B cell (primary cell): ENCODE results near the gene ALOXE3. TPM values are rescaled to one million over a fixed set of nuclear protein-coding genes. Genes with fewer than 3 reads are reported as not detected.

Experiments
- ATAC-seq: fragments of 200-7000 bp; cut with Tn5 transposase; one replicate; pipeline ENCODE4 v1.10.0; 2021; ENCODE audit warnings: low read depth, mild to moderate bottlenecking, moderate number of reproducible peaks, moderate library complexity
- CTCF ChIA-PET: fragments of 350-600 bp; sonication (Branson Sonifier 250); formaldehyde crosslinking; loops from one replicate; lab custom pipeline; 2021; ENCODE audit warnings: antibody characterized with exemption, inconsistent platforms; lab: Charles Lee
- POLR2A ChIA-PET: fragments of 350-600 bp; sonication (Branson Sonifier 250); formaldehyde crosslinking; loops from one replicate; lab custom pipeline; 2021; ENCODE audit warnings: antibody characterized with exemption; lab: Charles Lee
- DNase-seq: peaks from one replicate; pipeline ENCODE4 v3.0.0; 2013
- H2AFZ ChIP-seq: 2 replicates; pipeline ENCODE4 v1.6.1; 2012; ENCODE audit warnings: mild to moderate bottlenecking, low read depth, low read length; ENCODE audit not compliant: insufficient read depth, poor library complexity, severe bottlenecking
- H3K27ac ChIP-seq, 2 donors: 1 replicate in 1 of 2; 2 replicates in 1 of 2; pipeline ENCODE4 v1.5.1; 2012 to 2013; ENCODE audit warnings: low read length in 2 of 2, mild to moderate bottlenecking in 2 of 2, moderate library complexity in 1 of 2
- H3K27me3 ChIP-seq, 4 experiments: fragments of 200-600 bp in 1 of 4; sonication (generic) in 1 of 4; replicated peaks in 1 of 4; 1 replicate in 2 of 4; 2 replicates in 2 of 4; pipeline versions ENCODE4 v1.6.1 to v1.7.0; 2013 to 2016; ENCODE audit warnings: low read length in 3 of 4, mild to moderate bottlenecking in 2 of 4, mixed read lengths in 1 of 4, moderate library complexity in 1 of 4; ENCODE audit not compliant: insufficient read depth in 4 of 4, control insufficient read depth in 3 of 4; ENCODE audit errors: control extremely low read depth in 1 of 4
- H3K36me3 ChIP-seq, 2 experiments: replicated peaks in 1 of 2; 1 replicate in 1 of 2; 2 replicates in 1 of 2; pipeline versions ENCODE4 v1.6.1 to v1.7.1; 2013; ENCODE audit warnings: low read length in 1 of 2; ENCODE audit not compliant: insufficient read depth in 2 of 2, control insufficient read depth in 1 of 2; ENCODE audit errors: control extremely low read depth in 1 of 2, extremely low read depth in 1 of 2
- H3K4me1 ChIP-seq, 2 donors: fragments of 200-600 bp in 1 of 2; sonication (generic) in 1 of 2; 1 replicate in 1 of 2; 2 replicates in 1 of 2; pipeline versions ENCODE4 v1.5.1 to v1.6.1; 2013 to 2017; ENCODE audit warnings: low read length in 2 of 2; ENCODE audit not compliant: control insufficient read depth in 2 of 2, insufficient read depth in 2 of 2
- H3K4me2 ChIP-seq: replicated peaks from 2 replicates; pipeline ENCODE3; 2012; ENCODE audit warnings: mild to moderate bottlenecking, low read depth, low read length; ENCODE audit not compliant: poor library complexity, severe bottlenecking
- H3K4me3 ChIP-seq, 5 experiments: fragments of 200-600 bp in 1 of 5; sonication (generic) in 1 of 5; 1 replicate in 3 of 5; 2 replicates in 2 of 5; pipeline versions ENCODE4 v1.5.1 to v1.7.0; 2011 to 2016; ENCODE audit warnings: low read length in 4 of 5, mild to moderate bottlenecking in 4 of 5, low read depth in 2 of 5, control low read depth in 1 of 5, moderate library complexity in 1 of 5; ENCODE audit not compliant: insufficient read depth in 1 of 5; ENCODE audit errors: control extremely low read depth in 1 of 5, extremely low read depth in 1 of 5
- H3K79me2 ChIP-seq: fragments of 200-600 bp; sonication (generic); one replicate; pipeline ENCODE4 v1.6.0; 2016; ENCODE audit warnings: low read length; ENCODE audit not compliant: control insufficient read depth, insufficient read depth
- H3K9ac ChIP-seq: fragments of 200-600 bp; sonication (generic); 2 replicates; pipeline ENCODE4 v1.6.1; 2017; ENCODE audit warnings: mild to moderate bottlenecking, low read length, moderate library complexity
- H3K9me3 ChIP-seq, 3 donors: one replicate each; pipeline versions ENCODE4 v1.6.1 to v1.7.1; 2013; ENCODE audit warnings: low read length in 2 of 3; ENCODE audit not compliant: control insufficient read depth in 2 of 3, insufficient read depth in 1 of 3; ENCODE audit errors: control extremely low read depth in 1 of 3
- H4K20me1 ChIP-seq: 2 replicates; pipeline ENCODE4 v1.6.0; 2012; ENCODE audit warnings: mild to moderate bottlenecking, low read length; ENCODE audit not compliant: insufficient read depth, control insufficient read depth, poor library complexity, severe bottlenecking
- H3K27ac Mint-ChIP-seq: one replicate; pipeline ENCODE4 v1.8.0; 2021; ENCODE audit warnings: mixed read lengths
- H3K27me3 Mint-ChIP-seq: one replicate; pipeline ENCODE4 v1.8.0; 2021; ENCODE audit warnings: mixed read lengths
- H3K4me1 Mint-ChIP-seq: one replicate; pipeline ENCODE4 v1.8.0; 2021; ENCODE audit warnings: mixed read lengths
- H3K4me3 Mint-ChIP-seq: one replicate; pipeline ENCODE4 v1.8.0; 2021; ENCODE audit warnings: mixed read lengths
- H3K9me3 Mint-ChIP-seq: one replicate; pipeline ENCODE4 v1.8.0; 2022; ENCODE audit warnings: mixed read lengths; ENCODE audit not compliant: insufficient read depth
- CTCF ChIP-seq: fragments of 200-600 bp; IDR thresholded peaks from one replicate; pipeline ENCODE4 v1.8.0; 2022; ENCODE audit warnings: antibody characterized with exemption, mild to moderate bottlenecking
- EZH2 ChIP-seq: IDR thresholded peaks from 2 replicates; pipeline ENCODE4 v1.6.1; 2012; ENCODE audit warnings: borderline replicate concordance, low read depth, mild to moderate bottlenecking, moderate library complexity, low read length; ENCODE audit not compliant: insufficient read depth, poor library complexity, severe bottlenecking
- WGBS: methylation state at CpG from one replicate; pipeline ENCODE4 v1.1.5; 2013; ENCODE audit warnings: missing lambda C conversion rate; ENCODE audit not compliant: insufficient coverage; 5-methylcytosine and 5-hydroxymethylcytosine counted together
- intact Hi-C: fragments of 100-400 bp; cut with micrococcal nuclease; formaldehyde crosslinking; loops from one replicate; pipeline ENCODE4 v1.10.0; 2022
- polyA plus RNA-seq: library from polyadenylated mRNA; depleted of rRNA; stranded (reverse); fragments of >200 nt; gene quantifications from 2 replicates; pipeline ENCODE4 v1.2.3, GENCODE V29; 2012
- total RNA-seq, 2 donors: library from RNA; stranded (reverse); fragments of 120-200 nt in 1 of 2; gene quantifications; 1 replicate in 1 of 2; 2 replicates in 1 of 2; pipeline versions ENCODE4 v1.2.3 to v1.2.4, GENCODE V29; 2013 to 2022

The ALOXE3 gene
- total and polyA plus RNA-seq, 2 donors (not counting 1 experiment from before 2014, with no cell fraction given): 0.04 TPM; not detected in 1

- peaks cover 0 to 18% (median 0%) of the 10 kb centered on the region in 3 donors for H3K9me3 ChIP-seq
- Mint-ChIP-seq H3K4me3 (no peak overlapping the region), H3K27me3 (peaks cover 49% of the 10 kb centered on the region), H3K9me3 (no peaks in the 10 kb centered on the region), H3K27ac (no peak overlapping the region), H3K4me1 (peaks cover 9% of the 10 kb centered on the region)
- ChIA-PET CTCF (interaction anchor here (4.8 kb wide), 1 partner anchor 7 kb away, joined by 46 read pairs; no protein-coding TSS in a partner anchor), POLR2A (no interaction called here)
- DNase-seq (no peak), ATAC-seq (no peak)
- H3K27me3 ChIP-seq: peaks cover 0 to 51% (median 30%) of the 10 kb centered on the region in 4 experiments
- WGBS: no CpG with 5 or more reads among the region's 4 CpGs
- no peak overlapping the region for H3K9ac ChIP-seq
- H2AFZ ChIP-seq: no peak overlapping the region
- H3K4me1 ChIP-seq: peaks cover 8 to 12% of the 10 kb centered on the region in 2 donors
- H4K20me1 ChIP-seq: no peaks in the 10 kb centered on the region
- intact Hi-C loops: loop anchor here (10.0 kb wide), 1 partner anchor 1457 kb away; no protein-coding TSS in a partner anchor
- no peaks in the 10 kb centered on the region for H3K36me3 ChIP-seq
- no peak overlapping the region for H3K4me3 ChIP-seq
- no peak overlapping the region for H3K4me2 ChIP-seq
- no peaks in the 10 kb centered on the region for H3K79me2 ChIP-seq
- no peak for TF ChIP-seq CTCF
- no peak for TF ChIP-seq EZH2
- no peak overlapping the region for H3K27ac ChIP-seq
Observed at GRCh38 chr17:8067806-8068205, 50.5 kb downstream of the ALOXE3 start.
